GM19452 (cell line): Measurements from ENCODE around the gene TRAF1.

Experiments
- ATAC-seq: cut with Tn5 transposase; IDR thresholded peaks from one replicate; pipeline ENCODE4 v1.9.1; 2021; ENCODE audit not compliant: unreplicated experiment

The TRAF1 gene

DNA sequence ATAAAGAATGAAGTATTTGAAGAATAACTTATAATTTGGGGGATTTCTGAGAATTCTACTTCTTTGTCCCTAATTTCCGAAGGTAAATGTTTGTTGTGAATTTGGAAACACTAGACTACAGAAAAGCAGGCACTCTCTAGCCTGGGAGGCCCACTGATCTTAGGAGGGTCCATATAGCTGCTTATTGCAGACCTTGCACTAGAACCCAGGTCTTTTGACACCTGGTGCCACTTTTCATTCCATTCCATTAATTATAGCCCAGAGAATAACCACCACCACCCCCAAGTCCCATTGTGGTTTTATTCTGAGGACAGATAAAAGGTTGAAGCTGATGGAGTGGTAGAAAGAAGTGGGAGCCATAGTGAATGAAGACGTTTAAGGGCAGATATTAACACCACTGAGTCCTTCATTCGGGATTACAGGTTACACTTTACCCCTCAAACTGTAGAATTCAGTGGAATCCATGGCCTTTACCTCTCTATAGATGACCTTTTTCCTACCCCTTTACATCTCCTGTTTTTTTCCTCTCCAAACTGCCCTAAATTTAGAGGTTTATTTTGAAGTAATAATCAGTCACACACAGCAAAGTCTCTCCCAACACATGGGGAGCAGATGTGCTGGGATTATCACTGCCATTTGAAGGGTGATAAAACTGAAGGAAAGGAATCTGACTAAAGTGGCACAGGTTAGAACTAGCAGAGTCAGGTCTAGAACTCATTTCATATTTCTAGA is 71.8 kb downstream of the TRAF1 start:
- ATAC-seq = no peak

DNA sequence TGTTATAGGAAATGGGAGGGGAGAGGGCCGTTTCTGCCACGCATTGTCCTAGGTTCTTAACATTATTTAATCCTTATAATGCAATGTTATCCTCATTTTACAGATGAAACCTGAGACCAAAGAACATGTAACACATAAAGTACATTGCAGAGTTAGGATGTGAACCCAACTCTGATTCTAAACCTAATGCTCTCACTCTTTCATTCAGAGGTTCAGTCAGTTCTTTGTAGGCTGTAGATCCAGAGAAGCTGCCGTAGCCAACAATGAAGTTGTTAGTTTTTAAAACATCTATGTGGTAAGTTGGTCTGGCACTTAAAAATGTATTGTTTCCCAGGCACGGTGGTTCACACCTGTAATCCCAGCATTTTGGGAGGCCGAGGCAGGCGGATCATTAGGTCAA is 73.4 kb downstream of the TRAF1 start:
- ATAC-seq = no peak
